HEK293 (cell line): Measurements from ENCODE around the gene NKX2-8.

Source experiments
- CTCF ChIP-seq: fragments of 450-650 bp; formaldehyde crosslinking; IDR thresholded peaks from 2 replicates; pipeline ENCODE4 v1.5.1; 2016; ENCODE audit warnings: missing biosample characterization, missing genetic modification characterization
- SETDB1 ChIP-seq: IDR thresholded peaks from one replicate; pipeline ENCODE4 v1.6.1; 2017; ENCODE audit warnings: mild to moderate bottlenecking, low read length, moderate library complexity, mixed read lengths; ENCODE audit not compliant: insufficient read length

- peak; percentile 44; the same call in 1 of the 2 replicates for TF ChIP-seq CTCF
- TF ChIP-seq SETDB1 = no peak
Observed at GRCh38 chr14:36553656-36554260, 28.7 kb downstream of the NKX2-8 start.
